Measurements from ENCODE around the gene CPT1B. TPM values are rescaled to one million over a fixed set of nuclear protein-coding genes. Genes with fewer than 3 reads are reported as not detected.

Gene CPT1B
- total and polyA plus RNA-seq, 2 of the 8 experiments (the other 6 are each of a cell fraction or from before 2014, with no cell fraction given) = 34.2 to 36.2 TPM

DNA sequence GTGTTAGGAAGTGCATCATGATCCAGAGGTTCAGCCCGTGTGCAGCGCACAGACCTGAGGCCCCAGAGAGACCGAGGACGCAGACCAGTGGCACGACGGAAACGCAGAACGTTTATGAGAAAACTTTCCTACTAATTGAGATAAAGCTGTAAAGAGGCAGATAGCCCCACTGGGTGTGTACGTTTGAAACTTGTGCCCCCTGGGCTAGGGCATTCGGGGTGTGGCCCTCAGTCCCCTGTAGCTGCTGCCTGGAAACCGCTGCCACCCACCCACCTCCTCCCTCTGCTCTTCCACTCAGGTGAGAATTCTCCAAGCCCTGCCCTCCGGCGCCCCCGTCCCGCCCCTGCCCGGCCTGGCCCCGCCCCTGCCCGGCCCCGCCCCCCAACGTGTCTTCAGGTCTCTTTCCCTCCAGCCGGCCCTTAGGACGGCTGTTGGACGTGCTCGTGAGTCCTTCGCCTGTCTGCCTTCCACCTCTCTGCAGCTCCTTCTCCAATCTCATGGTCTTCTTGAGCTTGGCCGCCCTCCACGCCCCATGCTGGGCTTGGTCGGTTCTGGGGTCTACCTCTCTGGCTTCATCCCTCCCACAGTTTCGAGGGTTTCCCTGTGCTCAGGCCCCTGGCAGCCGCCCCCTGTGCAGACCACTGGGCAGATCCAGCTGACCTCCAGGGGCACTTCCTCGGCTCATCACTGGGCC lies 34.4 kb upstream of the CPT1B start:
- Histone ChIP-seq H2BK20ac (ENCODE audit: low read length) (no peak overlapping the region), H2BK5ac (ENCODE audit: low read depth, low read length) (no peak overlapping the region), H4K20me1 (replicated peaks in 1 of 2; ENCODE audit: control insufficient read depth in 1 of 2, insufficient read depth in 2 of 2, low read length in 2 of 2) (peaks cover 0 to 3% of the 10 kb centered on the region in 2 experiments), H3K36me3 (ENCODE audit: control insufficient read depth in 2 of 4, insufficient read depth in 4 of 4, low read length in 3 of 4) (no peaks in the 10 kb centered on the region), H4K91ac (replicated peaks; ENCODE audit: insufficient read length, low read length) (no peak overlapping the region), H3K79me1 (ENCODE audit: low read depth, low read length) (no peaks in the 10 kb centered on the region), H2BK15ac (ENCODE audit: low read length) (no peak overlapping the region), H3K14ac (ENCODE audit: insufficient read length) (no peak overlapping the region), H4K5ac (ENCODE audit: insufficient read length, low read depth, low read length) (no peak overlapping the region), H3K27ac (ENCODE audit: low read depth, low read length) (no peak overlapping the region), H2AK5ac (ENCODE audit: low read depth, low read length) (no peak overlapping the region), H3K18ac (ENCODE audit: extremely low read depth, low read length) (no peak overlapping the region; the same call in 1 of the 2 replicates), H3K23ac (ENCODE audit: insufficient read length) (no peak overlapping the region), H3K9me3 (ENCODE audit: insufficient read depth in 2 of 2, low read depth in 1 of 2, low read length in 1 of 2) (no peaks in the 10 kb centered on the region), H2AFZ (ENCODE audit: low read length) (no peak overlapping the region), H2BK120ac (replicated peaks; ENCODE audit: low read depth, low read length) (no peak overlapping the region), H3K4me2 (ENCODE audit: insufficient read depth in 1 of 2, low read depth in 2 of 2, low read length in 2 of 2) (peak overlapping the region in 1 of 2 experiments; percentile 44; a peak in 2 of 4 replicates), H2BK12ac (ENCODE audit: low read depth, low read length) (peak overlapping the region; percentile 50; the same call in 1 of the 2 replicates), H3K27me3 (replicated peaks in 1 of 4; ENCODE audit: control insufficient read depth in 3 of 4, extremely low read depth in 1 of 4, insufficient read depth in 3 of 4, low read length in 3 of 4) (peaks cover 0 to 9% (median 7%) of the 10 kb centered on the region in 4 experiments; a peak in 6 of 7 replicates), H3K4ac (replicated peaks; ENCODE audit: insufficient read length, low read depth, low read length) (no peak overlapping the region), H3K9ac (replicated peaks in 1 of 4; ENCODE audit: extremely low read depth in 1 of 4, low read depth in 3 of 4, low read length in 3 of 4) (no peak overlapping the region), H3K79me2 (ENCODE audit: control insufficient read depth in 1 of 2, insufficient read depth in 2 of 2, low read length in 2 of 2) (no peaks in the 10 kb centered on the region), H4K8ac (ENCODE audit: extremely low read depth, insufficient read depth, low read length) (no peak overlapping the region; the same call in 1 of the 2 replicates), H3K4me1 (replicated peaks in 1 of 4; ENCODE audit: control insufficient read depth in 3 of 4, insufficient read depth in 4 of 4, low read length in 3 of 4) (peaks cover 0 to 13% (median 2%) of the 10 kb centered on the region in 4 experiments; a peak in 4 of 7 replicates), H3K4me3 (ENCODE audit: extremely low read depth in 1 of 4, insufficient read depth in 2 of 4, low read depth in 3 of 4, low read length in 4 of 4) (no peak overlapping the region), H3K23me2 (ENCODE audit: low read depth, low read length) (no peaks in the 10 kb centered on the region), H3K56ac (replicated peaks; ENCODE audit: insufficient read length, low read depth, low read length) (no peak overlapping the region)
- WGBS, 2 experiments (ENCODE audit: extremely low coverage in 1 of 2, insufficient coverage in 1 of 2, insufficient read length in 1 of 2, insufficient replicate concordance in 2 of 2, low coverage in 1 of 2, low lambda C conversion rate in 2 of 2, missing lambda C conversion rate in 1 of 2) = 59% methylated on average over 15 of the region's 31 CpGs; no CpG with 5 or more reads in 1 of the 2 experiments
- peak in 1 of 2 experiments; percentile 66 for DNase-seq (ENCODE audit: low read depth in 1 of 2, low spot score in 2 of 2)
- CTCF ChIA-PET (ENCODE audit: partially characterized antibody) = interaction anchor here (0.9 to 3.5 kb wide), 12 partner anchors 9 to 87 kb away, joined by 3 to 23 read pairs (median 3); partner anchors contain the start of genes CPT1B and SYCE3
- POLR2A ChIA-PET (ENCODE audit: partially characterized antibody) = interaction anchor here (1.0 to 1.6 kb wide), 4 partner anchors 17 to 72 kb away, joined by 3 to 4 read pairs (median 3); no protein-coding TSS in a partner anchor
- FAIRE-seq = no peak
- TF ChIP-seq CEBPB (IDR thresholded peaks at IDR 0.05; ENCODE audit: low read depth, low read length) = no peak
- TF ChIP-seq KDM1A (IDR thresholded peaks at IDR 0.05; ENCODE audit: borderline replicate concordance, low read length) = no peak
- no peak for TF ChIP-seq POLR2A (IDR thresholded peaks at IDR 0.05; ENCODE audit: control extremely low read depth in 1 of 2, low read depth in 2 of 2, low read length in 2 of 2)
- TF ChIP-seq RBBP5 (IDR thresholded peaks at IDR 0.05; ENCODE audit: borderline replicate concordance, low read depth, low read length) = no peak
- no peak for TF ChIP-seq FOSL1 (IDR thresholded peaks at IDR 0.05; ENCODE audit: insufficient read depth, low read depth, low read length)
- TF ChIP-seq CTBP2 (IDR thresholded peaks at IDR 0.05; ENCODE audit: borderline replicate concordance, insufficient read depth, insufficient read length, low read length) = no peak
- TF ChIP-seq MAX (IDR thresholded peaks at IDR 0.05) = peak; percentile 46; the same call in 1 of the 2 replicates
- no peak for TF ChIP-seq ATF3 (IDR thresholded peaks at IDR 0.05; ENCODE audit: insufficient read depth, low read depth, low read length)
- no peak for TF ChIP-seq GTF2F1 (IDR thresholded peaks at IDR 0.05; ENCODE audit: borderline replicate concordance, low read depth, low read length)
- TF ChIP-seq SAP30 (IDR thresholded peaks at IDR 0.05; ENCODE audit: insufficient read depth, insufficient replicate concordance, low read length) = no peak
